Activated T-cell treated with anti-CD3 and anti-CD28 coated beads, Interleukin-2, amount 50 U/mL, for 4 hours (primary cell): ENCODE data around the gene SRSF4. TPM values are rescaled to one million over a fixed set of nuclear protein-coding genes. Genes with fewer than 3 reads are reported as not detected.
A peak's percentile ranks its signal among the peaks of the same experiment; 100 is the strongest.

ENCODE experiments used
- ATAC-seq, 2 donors: fragments of 200-7000 bp; cut with Tn5 transposase; one replicate each; pipeline ENCODE4 v1.10.0; 2021
- DNase-seq: peaks from one replicate; pipeline ENCODE4 v3.0.0-alpha.2; 2020
- H3K27me3 Mint-ChIP-seq: one replicate; pipeline ENCODE4 v1.8.0; 2021; ENCODE audit warnings: low read depth, mixed read lengths
- H3K36me3 Mint-ChIP-seq: one replicate; pipeline ENCODE4 v1.8.0; 2022; ENCODE audit warnings: mixed read lengths; ENCODE audit not compliant: insufficient read depth
- H3K4me1 Mint-ChIP-seq: one replicate; pipeline ENCODE4 v1.8.0; 2021; ENCODE audit warnings: low read depth, mixed read lengths
- H3K4me3 Mint-ChIP-seq: one replicate; pipeline ENCODE4 v1.8.0; 2021; ENCODE audit warnings: mild to moderate bottlenecking, moderate library complexity, mixed read lengths
- H3K9me3 Mint-ChIP-seq: one replicate; pipeline ENCODE4 v1.8.0; 2021; ENCODE audit warnings: mixed read lengths
- total RNA-seq, 3 donors: library from RNA; stranded (reverse); gene quantifications; one replicate each; pipeline ENCODE4 v1.2.1, GENCODE V29; 2021

The SRSF4 gene
- total RNA-seq, 3 donors from 2014 or later = 104 to 109 (median 106) TPM

DNA sequence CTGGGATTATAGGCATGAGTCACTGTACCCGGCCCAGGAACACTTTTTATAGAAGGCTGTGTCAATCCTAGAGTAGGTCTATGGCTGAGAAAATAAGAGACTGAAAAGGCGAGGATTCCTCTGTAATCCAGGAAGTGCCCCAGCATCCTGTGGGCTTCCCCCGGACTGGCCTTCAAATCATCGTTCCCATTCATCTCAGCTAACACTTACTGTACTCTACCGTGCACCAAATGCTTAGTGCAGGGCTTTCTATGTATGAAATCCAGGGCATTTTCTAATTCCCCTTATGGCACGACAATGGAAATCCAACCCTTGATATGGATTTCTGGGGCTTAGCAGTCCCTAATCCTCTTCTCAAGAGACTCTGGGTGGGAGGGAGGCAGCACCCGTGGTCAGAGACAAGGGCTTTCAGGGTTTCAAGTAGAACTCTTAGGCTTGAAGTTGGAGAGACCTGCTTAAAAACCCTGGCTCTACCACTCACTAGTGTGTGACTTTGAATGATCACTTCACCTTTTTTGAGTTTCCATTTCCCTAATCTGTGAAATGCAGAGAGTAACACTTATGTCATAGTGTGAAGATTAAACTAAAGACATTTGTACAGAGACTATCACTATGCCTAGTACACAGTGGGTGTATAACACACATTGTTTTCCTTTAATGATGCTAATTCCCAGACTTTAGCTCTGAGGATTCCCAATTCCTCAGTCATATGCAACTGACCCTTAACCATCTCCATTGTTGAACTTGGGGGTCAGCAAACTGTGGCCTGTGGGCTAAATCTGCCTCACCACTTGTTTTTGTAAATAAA is 28.8 kb upstream of the SRSF4 start:
- no peak overlapping the region for H3K4me3 Mint-ChIP-seq
- no peaks in the 10 kb centered on the region for H3K9me3 Mint-ChIP-seq
- no peaks in the 10 kb centered on the region for H3K4me1 Mint-ChIP-seq
- H3K36me3 Mint-ChIP-seq = peaks cover 34% of the 10 kb centered on the region
- ATAC-seq (no peak), DNase-seq (no peak)
- H3K27me3 Mint-ChIP-seq = no peaks in the 10 kb centered on the region

DNA sequence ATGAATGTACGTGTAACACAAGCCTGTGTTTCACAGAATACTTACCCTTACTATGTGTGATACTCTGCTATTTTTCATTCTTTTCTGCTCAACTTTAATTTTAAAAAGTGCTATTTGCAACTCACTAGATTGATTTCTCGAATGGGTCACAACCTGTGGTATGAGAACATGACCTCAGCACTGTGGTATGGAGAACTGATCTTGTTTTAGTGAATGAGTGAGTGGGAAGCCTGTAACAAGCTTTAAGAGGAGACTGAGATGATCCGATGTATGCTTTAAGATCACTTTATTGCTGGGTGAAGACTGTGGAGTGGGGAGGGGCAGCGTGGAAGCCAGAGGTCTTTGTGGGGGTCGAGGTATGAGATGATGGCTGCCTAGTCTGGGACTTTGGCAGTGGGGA is 27.5 kb upstream of the SRSF4 start:
- no peaks in the 10 kb centered on the region for H3K9me3 Mint-ChIP-seq
- H3K36me3 Mint-ChIP-seq = peaks cover 29% of the 10 kb centered on the region
- H3K27me3 Mint-ChIP-seq = no peaks in the 10 kb centered on the region
- H3K4me1 Mint-ChIP-seq = no peaks in the 10 kb centered on the region
- no peak for ATAC-seq
- H3K4me3 Mint-ChIP-seq = no peak overlapping the region
- DNase-seq = no peak

DNA sequence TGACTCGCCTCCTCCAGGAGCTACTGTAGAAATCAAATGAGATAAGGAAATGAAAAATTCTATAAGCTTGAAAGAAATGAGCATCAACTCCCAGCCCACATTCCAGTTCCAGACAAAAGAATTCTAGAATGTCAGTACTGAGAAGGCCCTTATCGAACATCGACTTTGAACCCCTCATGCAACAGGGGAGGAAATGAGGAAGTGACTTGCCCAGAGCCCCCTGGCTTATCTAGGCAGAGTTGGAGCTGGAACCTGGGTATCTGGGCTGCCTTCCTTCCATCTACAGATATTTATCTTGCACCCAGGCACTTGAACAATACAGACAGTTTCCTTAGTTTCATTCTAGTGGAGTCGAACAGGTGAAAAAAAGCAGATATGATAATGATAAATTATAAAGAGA is 26.7 kb upstream of the SRSF4 start:
- ATAC-seq = no peak
- no peaks in the 10 kb centered on the region for H3K27me3 Mint-ChIP-seq
- H3K9me3 Mint-ChIP-seq = no peaks in the 10 kb centered on the region
- no peaks in the 10 kb centered on the region for H3K4me1 Mint-ChIP-seq
- H3K4me3 Mint-ChIP-seq = no peak overlapping the region
- no peak for DNase-seq
- H3K36me3 Mint-ChIP-seq = peaks cover 27% of the 10 kb centered on the region

DNA sequence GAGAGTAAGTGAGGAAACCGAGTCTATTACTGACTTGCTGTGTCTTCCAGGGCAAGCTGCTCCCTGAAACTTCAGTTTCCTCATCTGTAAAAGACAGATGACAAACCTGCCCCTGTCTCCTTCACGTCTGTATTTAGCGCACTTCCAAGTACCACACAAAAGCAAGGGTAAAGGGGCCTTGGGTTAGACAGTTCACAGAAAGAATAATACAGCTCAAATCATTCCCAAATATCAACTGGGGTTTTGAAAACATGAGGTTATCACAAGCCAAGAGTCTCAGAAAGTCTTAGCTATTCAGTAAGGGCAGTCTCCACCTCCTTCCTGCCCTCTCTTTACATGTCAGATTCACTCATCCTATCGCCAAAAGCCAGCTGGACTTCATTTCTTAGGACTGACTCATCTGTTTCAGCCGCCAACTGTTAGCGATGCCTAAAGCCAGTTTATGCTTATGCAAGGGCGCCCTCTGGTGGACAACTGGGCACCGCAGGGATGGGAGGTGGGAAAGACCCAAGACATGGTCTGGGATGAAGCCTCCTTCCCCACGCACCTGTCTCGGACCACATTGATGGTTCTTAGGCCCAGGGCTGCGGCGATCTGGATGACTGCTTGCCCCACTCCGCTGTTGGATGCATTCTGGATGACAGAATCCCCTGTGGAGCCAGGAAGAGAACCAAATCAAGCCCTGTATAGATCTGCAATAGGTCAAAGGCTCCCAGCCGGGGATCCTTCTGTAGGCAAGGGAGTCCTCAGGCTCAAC is 21.1 kb upstream of the SRSF4 start:
- Mint-ChIP-seq H3K4me1 (peaks cover 4% of the 10 kb centered on the region), H3K36me3 (peaks cover 18% of the 10 kb centered on the region), H3K9me3 (no peaks in the 10 kb centered on the region), H3K4me3 (no peak overlapping the region), H3K27me3 (no peaks in the 10 kb centered on the region)
- DNase-seq = peak; percentile 92
- peak; percentile 94 to 96 for ATAC-seq

DNA sequence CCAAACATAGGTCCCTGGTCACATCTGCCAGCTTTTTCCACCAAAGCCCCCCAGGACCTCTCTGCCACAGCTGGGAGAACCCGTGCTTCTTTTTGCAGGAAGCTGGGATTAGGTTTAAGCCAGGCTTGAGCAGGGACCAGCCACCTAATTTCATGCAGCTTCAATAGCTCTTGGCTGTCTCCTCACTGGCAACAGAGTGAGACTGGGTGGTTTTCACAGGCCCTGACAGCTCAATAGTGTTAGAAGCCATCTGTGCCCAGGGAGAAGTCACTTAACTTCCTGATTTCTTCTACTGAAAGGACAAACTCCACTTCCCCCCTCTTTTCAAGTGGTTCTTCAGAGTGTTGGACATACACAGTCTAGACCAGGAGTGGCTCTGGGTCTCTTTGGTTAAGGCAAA is 20.4 kb upstream of the SRSF4 start:
- peaks cover 4% of the 10 kb centered on the region for H3K4me1 Mint-ChIP-seq
- DNase-seq (no peak), ATAC-seq (no peak)
- no peaks in the 10 kb centered on the region for H3K27me3 Mint-ChIP-seq
- H3K36me3 Mint-ChIP-seq = peaks cover 20% of the 10 kb centered on the region
- H3K4me3 Mint-ChIP-seq = no peak overlapping the region
- H3K9me3 Mint-ChIP-seq = no peaks in the 10 kb centered on the region

DNA sequence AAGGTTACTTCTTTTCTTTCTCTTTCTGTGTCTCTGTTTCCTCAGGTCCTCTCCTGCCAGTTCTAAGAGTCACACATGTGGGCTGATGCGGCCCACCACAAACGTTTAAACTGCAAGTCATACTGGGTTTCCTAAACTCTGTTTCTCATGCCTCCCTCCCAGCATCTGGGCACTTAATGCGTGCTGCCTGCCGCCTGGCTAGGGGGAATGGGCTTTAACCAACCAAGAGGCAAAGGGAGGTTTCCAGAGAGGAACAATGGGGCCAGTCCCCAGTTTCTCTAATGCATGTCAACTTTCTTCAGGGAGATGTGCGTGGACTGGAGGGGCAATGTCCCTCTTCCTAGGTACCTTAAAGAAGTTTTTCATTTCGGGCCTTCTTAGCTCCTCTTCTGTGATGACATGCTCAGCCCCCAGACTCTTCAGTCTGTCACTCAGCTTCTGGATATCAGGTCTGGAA is 19.9 kb upstream of the SRSF4 start:
- peaks cover 20% of the 10 kb centered on the region for H3K36me3 Mint-ChIP-seq
- ATAC-seq = no peak
- H3K27me3 Mint-ChIP-seq = no peaks in the 10 kb centered on the region
- peaks cover 4% of the 10 kb centered on the region for H3K4me1 Mint-ChIP-seq
- no peaks in the 10 kb centered on the region for H3K9me3 Mint-ChIP-seq
- no peak for DNase-seq
- no peak overlapping the region for H3K4me3 Mint-ChIP-seq

DNA sequence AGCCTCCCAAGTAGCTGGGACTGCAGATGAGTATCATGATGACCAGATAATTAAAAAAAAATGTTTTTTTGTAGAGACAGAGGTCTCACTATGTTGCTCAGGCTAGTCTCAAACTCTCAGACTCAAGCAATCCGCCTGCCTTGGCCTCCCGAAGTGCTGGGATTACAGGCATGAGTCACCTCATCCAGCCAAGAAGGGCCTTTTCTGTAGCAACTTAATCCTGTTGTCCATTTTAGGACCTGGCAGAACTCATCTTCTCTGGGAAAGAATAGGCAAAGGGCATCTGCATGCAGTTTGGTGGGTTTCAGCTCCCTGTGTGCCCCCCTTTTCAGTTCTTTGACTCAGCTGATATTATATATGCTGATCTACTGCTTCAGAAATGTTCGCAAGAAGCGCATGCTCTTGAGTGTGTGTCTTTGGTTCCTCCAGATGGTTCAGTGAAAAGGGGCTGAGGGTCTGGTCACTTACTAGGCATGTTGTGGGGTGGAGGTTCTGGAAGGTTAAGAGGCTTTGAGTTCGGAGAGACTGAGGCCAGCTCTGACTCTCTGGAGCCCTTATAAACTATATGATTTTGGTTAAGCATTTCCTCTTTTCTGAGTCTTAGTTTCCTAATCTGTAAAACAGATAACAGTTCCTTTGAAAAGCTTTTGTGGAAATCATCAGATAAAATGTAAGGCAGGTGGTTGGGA is 19.4 kb upstream of the SRSF4 start:
- H3K36me3 Mint-ChIP-seq = peaks cover 17% of the 10 kb centered on the region

DNA sequence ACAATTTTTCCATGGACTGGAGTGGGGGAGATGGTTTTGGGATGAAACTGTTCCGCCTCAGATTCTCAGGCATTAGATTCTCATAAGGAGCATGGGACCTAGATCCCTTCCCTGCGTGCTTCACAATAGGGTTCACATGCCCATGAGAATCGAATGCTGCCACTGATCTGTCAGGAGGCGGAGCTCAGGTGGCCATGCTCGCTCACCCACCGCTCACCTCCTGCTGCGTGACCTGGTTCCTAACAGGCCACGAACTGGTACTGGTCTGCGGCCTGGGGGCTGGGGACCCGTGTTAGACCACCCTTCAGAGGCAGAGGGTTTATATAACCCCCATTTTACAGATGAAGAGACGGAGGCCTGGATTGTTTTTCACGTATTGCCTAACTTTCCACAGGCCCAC is 16.3 kb upstream of the SRSF4 start:
- no peak for DNase-seq
- Mint-ChIP-seq H3K9me3 (no peaks in the 10 kb centered on the region), H3K4me1 (peaks cover 4% of the 10 kb centered on the region), H3K27me3 (no peaks in the 10 kb centered on the region), H3K36me3 (peaks cover 20% of the 10 kb centered on the region), H3K4me3 (no peak overlapping the region)
- ATAC-seq = no peak

More for the DNA sequence above, 19.4 kb upstream of the SRSF4 start:
- DNase-seq (no peak), ATAC-seq (no peak)
- Mint-ChIP-seq H3K4me3 (no peak overlapping the region), H3K9me3 (no peaks in the 10 kb centered on the region), H3K4me1 (peaks cover 4% of the 10 kb centered on the region), H3K27me3 (no peaks in the 10 kb centered on the region)

DNA sequence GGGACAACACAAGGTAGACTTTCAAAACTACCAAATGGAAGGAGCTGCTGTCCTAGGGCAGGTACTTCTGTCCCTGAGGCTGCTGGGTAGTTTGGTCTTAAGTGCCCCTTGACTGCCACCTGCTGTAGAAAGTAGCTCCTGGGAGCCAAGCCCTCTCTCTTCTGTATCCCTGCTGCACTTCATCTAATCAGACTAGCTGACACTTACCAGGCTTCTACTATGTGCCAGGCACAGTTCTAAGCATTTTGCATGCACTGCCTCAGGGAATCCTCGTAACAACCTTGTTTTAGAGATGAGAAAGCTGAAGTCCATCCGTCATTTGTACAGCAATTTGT is 15.9 kb upstream of the SRSF4 start:
- DNase-seq = no peak
- Mint-ChIP-seq H3K36me3 (peaks cover 20% of the 10 kb centered on the region), H3K4me1 (peaks cover 1% of the 10 kb centered on the region), H3K4me3 (no peak overlapping the region), H3K9me3 (no peaks in the 10 kb centered on the region), H3K27me3 (no peaks in the 10 kb centered on the region)
- ATAC-seq = peak; percentile 62 to 65

DNA sequence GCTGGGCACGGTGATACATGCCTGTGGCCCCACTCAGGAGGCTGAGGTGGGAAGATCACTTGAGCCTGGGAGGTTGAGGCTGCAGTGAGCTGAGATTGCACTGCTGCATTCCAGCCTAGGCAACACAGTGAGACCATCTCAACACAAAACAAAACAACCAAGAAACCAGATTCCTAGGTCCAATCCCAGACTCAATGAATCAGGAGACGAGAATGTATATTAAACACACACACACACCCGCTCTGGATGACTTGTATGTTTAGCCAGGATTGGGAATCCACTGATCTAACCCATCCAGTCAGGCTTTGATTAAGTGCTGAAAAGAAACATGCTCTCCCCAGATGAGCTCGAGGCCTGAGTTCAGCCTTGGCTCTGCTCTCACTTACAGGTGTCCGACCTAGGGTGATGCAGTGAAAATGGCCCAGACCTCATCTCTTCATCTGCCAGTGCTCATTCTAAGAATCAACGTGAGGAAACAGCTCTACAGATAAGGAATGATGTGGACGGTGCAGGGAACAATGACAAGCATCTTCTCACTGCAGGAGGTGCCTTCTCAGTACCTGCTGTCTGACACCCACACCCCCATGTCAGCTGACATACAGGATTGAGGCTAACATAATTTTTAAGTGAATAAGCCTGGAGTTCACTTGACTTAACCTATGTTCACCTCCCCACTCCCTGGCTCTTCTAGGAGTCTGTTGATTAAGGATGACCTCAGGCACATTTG is 15.3 kb upstream of the SRSF4 start:
- Mint-ChIP-seq H3K36me3 (peaks cover 18% of the 10 kb centered on the region), H3K27me3 (no peaks in the 10 kb centered on the region), H3K4me1 (no peaks in the 10 kb centered on the region), H3K4me3 (no peak overlapping the region), H3K9me3 (no peaks in the 10 kb centered on the region)
- ATAC-seq (no peak), DNase-seq (no peak)

DNA sequence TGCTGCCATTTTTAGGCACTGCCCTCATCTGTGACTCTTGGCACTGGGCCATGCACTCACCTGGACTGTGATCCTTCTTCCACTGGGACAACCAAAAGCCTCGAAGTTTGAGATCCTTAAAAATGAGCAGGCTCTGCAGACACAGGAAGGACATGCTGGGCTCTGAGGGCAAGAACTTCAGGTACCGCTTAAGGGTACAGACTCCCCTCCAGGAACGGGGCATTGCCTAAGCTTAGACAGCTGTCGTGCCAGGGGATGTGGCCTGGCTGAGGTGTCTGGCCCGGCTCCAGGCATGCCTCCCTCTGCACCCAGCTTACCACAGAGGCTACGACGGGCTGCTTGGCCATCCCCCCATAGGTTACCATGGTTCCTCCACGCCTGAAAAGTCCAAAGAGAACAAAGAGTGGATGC is 14.2 kb upstream of the SRSF4 start:
- H3K9me3 Mint-ChIP-seq = no peaks in the 10 kb centered on the region
- H3K27me3 Mint-ChIP-seq = no peaks in the 10 kb centered on the region
- DNase-seq (no peak), ATAC-seq (no peak)
- no peak overlapping the region for H3K4me3 Mint-ChIP-seq
- H3K36me3 Mint-ChIP-seq = peaks cover 15% of the 10 kb centered on the region
- H3K4me1 Mint-ChIP-seq = no peaks in the 10 kb centered on the region

DNA sequence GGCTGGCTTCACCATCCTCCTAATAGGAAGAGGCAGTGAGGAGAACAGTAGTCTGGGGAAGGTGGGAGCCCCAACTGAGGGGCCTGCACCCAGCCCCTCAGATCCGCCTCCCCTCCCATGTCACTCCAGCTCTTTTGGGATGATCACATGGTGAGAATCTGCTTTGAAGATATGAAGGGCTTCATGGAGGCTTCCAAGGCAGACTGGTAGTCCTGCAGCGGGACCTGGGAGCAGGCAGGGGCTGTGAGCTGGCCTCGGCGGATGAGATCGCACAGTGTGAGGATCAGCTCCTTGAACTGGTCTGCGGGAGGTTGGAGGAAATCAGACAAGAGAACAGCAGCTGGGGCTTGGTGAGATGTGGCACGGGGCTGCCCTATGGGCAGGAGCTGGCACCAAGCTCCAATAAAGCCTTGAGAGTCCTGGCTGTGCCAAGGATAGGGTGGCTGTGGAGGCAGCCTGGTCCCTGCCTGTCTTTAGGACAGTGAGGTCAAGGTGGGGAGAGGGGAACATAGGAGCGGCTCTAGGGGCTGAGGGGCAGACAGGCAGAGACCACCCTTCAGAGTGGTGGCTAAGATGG is 12.3 kb upstream of the SRSF4 start:
- ATAC-seq (no peak), DNase-seq (no peak)
- Mint-ChIP-seq H3K4me3 (no peak overlapping the region), H3K9me3 (no peaks in the 10 kb centered on the region), H3K4me1 (no peaks in the 10 kb centered on the region), H3K27me3 (no peaks in the 10 kb centered on the region), H3K36me3 (peaks cover 13% of the 10 kb centered on the region)

DNA sequence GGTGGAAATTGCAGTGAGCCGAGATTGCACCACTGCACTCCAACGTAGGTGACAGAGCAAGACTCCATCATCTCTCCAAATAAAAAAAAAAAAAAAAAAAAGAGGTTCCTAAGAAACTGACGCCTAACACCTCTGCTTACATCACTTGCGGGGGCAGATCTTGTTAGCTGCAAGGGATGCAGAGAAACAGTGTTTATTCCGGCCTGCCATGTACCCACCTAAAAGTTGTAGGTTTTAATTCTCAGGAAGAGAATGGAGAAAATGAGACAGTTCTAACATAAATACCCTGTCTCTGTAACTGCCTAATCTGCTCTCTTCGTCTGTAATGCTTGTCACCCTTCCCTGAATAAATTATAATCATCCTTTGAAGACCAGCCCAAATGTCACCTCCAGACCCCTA is 9.0 kb upstream of the SRSF4 start:
- no peak overlapping the region for H3K4me3 Mint-ChIP-seq
- no peaks in the 10 kb centered on the region for H3K4me1 Mint-ChIP-seq
- H3K36me3 Mint-ChIP-seq = peaks cover 11% of the 10 kb centered on the region
- no peaks in the 10 kb centered on the region for H3K9me3 Mint-ChIP-seq
- ATAC-seq (no peak), DNase-seq (no peak)
- H3K27me3 Mint-ChIP-seq = no peaks in the 10 kb centered on the region

DNA sequence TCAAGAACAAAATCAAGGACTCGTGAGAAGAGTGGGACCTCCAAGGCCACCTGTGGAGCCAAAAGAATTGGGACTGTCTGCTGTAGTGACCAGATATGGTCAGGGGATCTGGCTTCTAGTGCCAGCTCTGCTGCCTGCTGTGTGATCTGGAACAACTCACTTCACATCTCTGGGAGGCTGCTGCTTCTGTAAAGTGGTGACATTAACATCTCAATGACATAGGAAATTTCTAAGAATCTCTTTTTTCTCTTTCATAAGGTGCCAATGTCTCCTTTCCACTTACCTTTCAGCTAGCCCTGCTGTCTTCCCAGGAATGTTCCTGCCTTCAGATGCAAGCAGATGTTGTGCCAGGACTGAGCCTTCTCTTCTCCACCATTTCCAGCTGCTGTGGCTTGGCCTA is 5.0 kb upstream of the SRSF4 start:
- H3K27me3 Mint-ChIP-seq = no peaks in the 10 kb centered on the region
- DNase-seq (no peak), ATAC-seq (no peak)
- H3K4me1 Mint-ChIP-seq = peaks cover 9% of the 10 kb centered on the region
- H3K9me3 Mint-ChIP-seq = no peaks in the 10 kb centered on the region
- peaks cover 2% of the 10 kb centered on the region for H3K36me3 Mint-ChIP-seq
- no peak overlapping the region for H3K4me3 Mint-ChIP-seq
